HEK293T (cell line): ENCODE measurements around the gene HLA-DQB1.

ENCODE experiments used
- BHLHE40 ChIP-seq: fragments of 450-650 bp; IDR thresholded peaks from 2 replicates; pipeline ENCODE4 v1.6.1; 2016; ENCODE audit warnings: mild to moderate bottlenecking, moderate library complexity, borderline replicate concordance
- FOXA1 ChIP-seq: fragments of 450-650 bp; IDR thresholded peaks from 2 replicates; pipeline ENCODE4 v1.6.1; 2016; ENCODE audit warnings: mild to moderate bottlenecking
- FOXM1 ChIP-seq: fragments of 450-650 bp; IDR thresholded peaks from 2 replicates; pipeline ENCODE4 v1.6.1; 2017; ENCODE audit warnings: mild to moderate bottlenecking, borderline replicate concordance
- HDGF ChIP-seq: fragments of 450-650 bp; IDR thresholded peaks from 2 replicates; pipeline ENCODE4 v1.6.1; 2017; ENCODE audit warnings: antibody characterized with exemption, borderline replicate concordance
- NFRKB ChIP-seq: fragments of 450-650 bp; IDR thresholded peaks from 2 replicates; pipeline ENCODE4 v1.6.1; 2016; ENCODE audit warnings: mild to moderate bottlenecking, moderate library complexity
- SP1 ChIP-seq: fragments of 450-650 bp; IDR thresholded peaks from 2 replicates; pipeline ENCODE4 v1.6.1; 2017

DNA sequence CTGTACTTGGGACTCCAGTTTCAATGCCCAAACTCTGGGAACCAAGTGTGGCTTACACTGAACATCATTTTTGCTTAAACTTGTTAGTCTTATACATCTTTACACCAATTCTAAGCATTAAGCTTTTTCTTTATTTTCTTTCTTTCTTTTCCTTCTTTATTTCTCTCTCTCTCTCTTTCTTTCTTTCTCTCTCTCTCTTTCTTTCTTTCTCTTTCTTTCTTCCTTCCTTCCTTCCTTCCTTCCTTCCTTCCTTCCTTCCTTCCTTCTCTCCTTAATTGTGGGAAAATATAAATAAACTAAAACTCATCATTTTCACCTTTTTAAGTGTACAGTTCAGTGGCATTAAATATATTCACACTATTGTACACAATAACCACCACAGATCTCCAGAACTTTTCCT is 43.2 kb upstream of the HLA-DQB1 start:
- TF ChIP-seq HDGF (no peak), FOXM1 (no peak), NFRKB (no peak), BHLHE40 (no peak), SP1 (no peak), FOXA1 (no peak)
